PC-3 (cell line): ENCODE results near the gene MRRF. TPM values are rescaled to one million over a fixed set of nuclear protein-coding genes. Genes with fewer than 3 reads are reported as not detected.

ENCODE experiments used
- ATAC-seq: fragments of 200-7000 bp; cut with Tn5 transposase; 2 replicates; pipeline ENCODE4 v1.9.1; 2020; ENCODE audit warnings: mild to moderate bottlenecking, moderate library complexity
- BruUV-seq: library from RNA; stranded (reverse); fragments of 400-500 nt; replicated peaks from 2 replicates; lab custom pipeline; 2021; lab: Mats Ljungman, UMichigan
- CTCF ChIA-PET: fragments of 300-600 bp; sonication (Branson Sonifier 250); formaldehyde crosslinking; loops from one replicate; lab custom pipeline; 2022; ENCODE audit warnings: antibody characterized with exemption; lab: Charles Lee
- POLR2A ChIA-PET: fragments of 300-600 bp; sonication (Branson Sonifier 250); formaldehyde crosslinking; loops from one replicate; lab custom pipeline; 2022; ENCODE audit warnings: antibody characterized with exemption; ENCODE audit not compliant: unreplicated experiment; lab: Charles Lee
- DNase-seq: peaks from one replicate; pipeline ENCODE4 v3.0.0-alpha.2; 2015
- H2AFZ ChIP-seq: fragments of 300-600 bp; sonication (generic); 2 replicates; pipeline ENCODE4 v1.6.0; 2016; ENCODE audit warnings: antibody characterized with exemption, low read length
- H3F3A ChIP-seq: fragments of 300-600 bp; sonication (generic); one replicate; pipeline ENCODE4 v1.6.0; 2017; ENCODE audit warnings: antibody characterized with exemption, low read length, control low read depth, mild to moderate bottlenecking; ENCODE audit not compliant: unreplicated experiment
- H3K27ac ChIP-seq: fragments of 300-600 bp; sonication (generic); 2 replicates; pipeline ENCODE4 v1.5.1; 2016; ENCODE audit warnings: mild to moderate bottlenecking, low read length
- H3K27me3 ChIP-seq: fragments of 300-600 bp; sonication (generic); 2 replicates; pipeline ENCODE4 v1.6.1; 2016; ENCODE audit warnings: low read length, mixed read lengths
- H3K36me3 ChIP-seq: fragments of 300-600 bp; sonication (generic); 2 replicates; pipeline ENCODE4 v1.6.1; 2016; ENCODE audit warnings: low read depth, mixed run types, low read length, mixed read lengths
- H3K4me1 ChIP-seq: fragments of 300-600 bp; sonication (generic); 2 replicates; pipeline ENCODE4 v1.5.1; 2016; ENCODE audit warnings: low read length; ENCODE audit not compliant: insufficient read depth
- H3K4me2 ChIP-seq: fragments of 300-600 bp; sonication (generic); 2 replicates; pipeline ENCODE4 v1.6.0; 2016; ENCODE audit warnings: low read length
- H3K4me3 ChIP-seq: fragments of 300-600 bp; sonication (generic); 2 replicates; pipeline ENCODE4 v1.5.1; 2016; ENCODE audit warnings: mild to moderate bottlenecking, low read length, mixed read lengths
- H3K79me2 ChIP-seq: fragments of 300-600 bp; sonication (generic); 2 replicates; pipeline ENCODE4 v1.6.1; 2017; ENCODE audit warnings: low read length, mixed read lengths
- H3K9ac ChIP-seq: fragments of 300-600 bp; sonication (generic); 2 replicates; pipeline ENCODE4 v1.6.0; 2016; ENCODE audit warnings: mild to moderate bottlenecking, low read length
- H3K9me2 ChIP-seq: fragments of 300-600 bp; sonication (generic); replicated peaks from 2 replicates; pipeline ENCODE4 v1.6.1; 2016; ENCODE audit warnings: mixed run types, low read length, mixed read lengths
- H3K9me3 ChIP-seq: fragments of 300-600 bp; sonication (generic); 2 replicates; pipeline ENCODE4 v1.6.1; 2016; ENCODE audit warnings: low read length, mixed read lengths
- H4K20me1 ChIP-seq: fragments of 300-600 bp; sonication (generic); 2 replicates; pipeline ENCODE4 v1.6.1; 2016; ENCODE audit warnings: low read length, mixed read lengths
- EZH2 ChIP-seq: fragments of 300-600 bp; sonication (generic); IDR thresholded peaks from one replicate; pipeline ENCODE4 v1.6.1; 2017; ENCODE audit warnings: antibody characterized with exemption, mild to moderate bottlenecking, low read length; ENCODE audit not compliant: unreplicated experiment
- EZH2phosphoT487 ChIP-seq: fragments of 300-600 bp; sonication (generic); IDR thresholded peaks from 2 replicates; pipeline ENCODE4 v1.6.1; 2018; ENCODE audit warnings: mild to moderate bottlenecking, antibody characterized with exemption, low read length, borderline replicate concordance
- intact Hi-C: fragments of 100-400 bp; cut with micrococcal nuclease; formaldehyde crosslinking; loops from 2 replicates; pipeline ENCODE4 v1.9.0; 2023
- total RNA-seq: library from RNA; depleted of rRNA; stranded (reverse); fragments of >200 nt; gene quantifications from 2 replicates; pipeline ENCODE4 v1.2.3, GENCODE V29; 2014
- TF ChIP-seq, protein P1 (sequence below): fragments of 300-600 bp; sonication (generic); conservative IDR thresholded peaks from 2 replicates; pipeline ENCODE4 v1.5.1; 2017; ENCODE audit warnings: antibody characterized with exemption, low read depth, mild to moderate bottlenecking, low read length

MRRF gene
- total RNA-seq, 1 experiment from 2014 or later: 30.2 TPM

DNA sequence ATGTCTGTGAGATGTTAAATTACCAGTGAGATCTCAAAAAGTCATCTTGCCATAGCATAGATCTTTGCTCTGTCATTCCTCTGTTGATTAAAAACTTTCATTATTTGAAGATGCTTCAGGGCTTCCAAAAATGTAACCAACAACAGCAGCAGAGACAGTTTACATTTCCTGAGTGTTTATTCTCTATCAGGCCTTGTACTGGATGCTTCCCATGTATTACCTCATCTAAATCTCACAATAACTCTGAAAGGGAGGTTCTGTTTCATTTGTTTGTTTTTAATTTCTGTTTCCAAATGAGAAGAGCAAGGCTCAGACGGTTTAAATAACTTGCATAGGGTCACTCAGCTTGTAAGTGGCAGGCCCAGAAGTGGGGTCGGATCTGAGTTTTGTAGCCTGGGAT, 45.2 kb downstream of the MRRF start:
- no peaks in the 10 kb centered on the region for H3K9me3 ChIP-seq
- POLR2A ChIA-PET: no interaction called here
- H3K36me3 ChIP-seq: peaks cover 7% of the 10 kb centered on the region; the same call in 1 of the 2 replicates

DNA sequence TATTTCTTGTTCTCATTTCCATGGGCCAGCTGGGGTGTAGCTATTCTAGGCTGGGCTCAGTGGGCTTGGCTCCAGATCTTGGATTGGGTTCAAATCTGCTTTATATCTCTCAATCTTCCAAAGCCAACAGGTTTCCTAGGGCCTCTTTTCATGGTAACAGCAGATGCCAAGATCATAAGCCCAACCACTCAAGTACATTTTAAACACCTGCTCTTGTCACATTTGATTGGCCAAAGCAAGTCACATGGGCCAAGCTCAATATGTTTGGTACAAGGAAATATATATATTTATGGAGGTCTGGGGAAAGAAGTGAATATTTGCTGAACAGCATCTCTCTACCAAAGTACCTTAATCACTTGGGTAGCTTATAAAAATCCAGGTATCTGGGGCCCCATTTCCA, 49.5 kb downstream of the MRRF start:
- ATAC-seq (no peak), DNase-seq (no peak)
- CTCF ChIA-PET: no interaction called here
- no peaks in the 10 kb centered on the region for H3K9me2 ChIP-seq
- no peaks in the 10 kb centered on the region for H3F3A ChIP-seq
- no peaks in the 10 kb centered on the region for H3K79me2 ChIP-seq
- no peak for TF ChIP-seq EZH2phosphoT487
- TF ChIP-seq EZH2: no peak
- TF ChIP-seq, protein P1, sequence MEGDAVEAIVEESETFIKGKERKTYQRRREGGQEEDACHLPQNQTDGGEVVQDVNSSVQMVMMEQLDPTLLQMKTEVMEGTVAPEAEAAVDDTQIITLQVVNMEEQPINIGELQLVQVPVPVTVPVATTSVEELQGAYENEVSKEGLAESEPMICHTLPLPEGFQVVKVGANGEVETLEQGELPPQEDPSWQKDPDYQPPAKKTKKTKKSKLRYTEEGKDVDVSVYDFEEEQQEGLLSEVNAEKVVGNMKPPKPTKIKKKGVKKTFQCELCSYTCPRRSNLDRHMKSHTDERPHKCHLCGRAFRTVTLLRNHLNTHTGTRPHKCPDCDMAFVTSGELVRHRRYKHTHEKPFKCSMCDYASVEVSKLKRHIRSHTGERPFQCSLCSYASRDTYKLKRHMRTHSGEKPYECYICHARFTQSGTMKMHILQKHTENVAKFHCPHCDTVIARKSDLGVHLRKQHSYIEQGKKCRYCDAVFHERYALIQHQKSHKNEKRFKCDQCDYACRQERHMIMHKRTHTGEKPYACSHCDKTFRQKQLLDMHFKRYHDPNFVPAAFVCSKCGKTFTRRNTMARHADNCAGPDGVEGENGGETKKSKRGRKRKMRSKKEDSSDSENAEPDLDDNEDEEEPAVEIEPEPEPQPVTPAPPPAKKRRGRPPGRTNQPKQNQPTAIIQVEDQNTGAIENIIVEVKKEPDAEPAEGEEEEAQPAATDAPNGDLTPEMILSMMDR: no peak
- no peak overlapping the region for H3K4me2 ChIP-seq
- H3K4me1 ChIP-seq: no peaks in the 10 kb centered on the region
- peaks cover 7% of the 10 kb centered on the region; the same call in 1 of the 2 replicates for H3K36me3 ChIP-seq
- intact Hi-C loops: no loop called here
- H3K9ac ChIP-seq: no peak overlapping the region
- no peaks in the 10 kb centered on the region for H4K20me1 ChIP-seq
- POLR2A ChIA-PET: no interaction called here
- no peaks in the 10 kb centered on the region for H3K9me3 ChIP-seq
- H2AFZ ChIP-seq: no peak overlapping the region
- H3K4me3 ChIP-seq: no peak overlapping the region
- H3K27ac ChIP-seq: no peak overlapping the region
- BruUV-seq: no TSS peak
- no peaks in the 10 kb centered on the region for H3K27me3 ChIP-seq

More for the DNA sequence above, 45.2 kb downstream of the MRRF start:
- Histone ChIP-seq H3K4me1 (no peaks in the 10 kb centered on the region), H4K20me1 (no peaks in the 10 kb centered on the region), H2AFZ (no peak overlapping the region), H3K9ac (no peak overlapping the region), H3K79me2 (no peaks in the 10 kb centered on the region), H3K9me2 (no peaks in the 10 kb centered on the region), H3K4me3 (no peak overlapping the region), H3F3A (no peaks in the 10 kb centered on the region), H3K27me3 (no peaks in the 10 kb centered on the region), H3K4me2 (no peak overlapping the region), H3K27ac (no peak overlapping the region)
- no TSS peak for BruUV-seq
- ATAC-seq (no peak), DNase-seq (no peak)
- TF ChIP-seq, protein P1: no peak
- TF ChIP-seq EZH2 (no peak), EZH2phosphoT487 (no peak)
- intact Hi-C loops: no loop called here
- CTCF ChIA-PET: no interaction called here

GRCh38 chr9:122315534-122315933, 50.9 kb downstream of the MRRF start:
- H3K79me2 ChIP-seq: no peaks in the 10 kb centered on the region
- intact Hi-C loops: no loop called here
- H3K36me3 ChIP-seq: peaks cover 7% of the 10 kb centered on the region; the same call in 1 of the 2 replicates
- ChIA-PET POLR2A (no interaction called here), CTCF (no interaction called here)
- H3K4me3 ChIP-seq: no peak overlapping the region
- BruUV-seq: no TSS peak
- H4K20me1 ChIP-seq: no peaks in the 10 kb centered on the region
- no peak for ATAC-seq
- no peak overlapping the region for H3K4me2 ChIP-seq
- TF ChIP-seq, protein P1: no peak
- TF ChIP-seq EZH2: no peak
- no peak for TF ChIP-seq EZH2phosphoT487
- no peak overlapping the region for H3K27ac ChIP-seq
- no peaks in the 10 kb centered on the region for H3F3A ChIP-seq
- no peak overlapping the region for H3K9ac ChIP-seq
- H3K9me2 ChIP-seq: no peaks in the 10 kb centered on the region
- no peaks in the 10 kb centered on the region for H3K9me3 ChIP-seq
- H3K27me3 ChIP-seq: no peaks in the 10 kb centered on the region
- no peak overlapping the region for H2AFZ ChIP-seq
- H3K4me1 ChIP-seq: no peaks in the 10 kb centered on the region
- DNase-seq: no peak
